Pancreas (tissue), 10 donors: ENCODE measurements around the gene ANAPC10. TPM values are rescaled to one million over a fixed set of nuclear protein-coding genes. Genes with fewer than 3 reads are reported as not detected.

Source experiments
- ATAC-seq, 4 donors: fragments of 200-7000 bp; cut with Tn5 transposase; one replicate each; pipeline versions ENCODE4 v1.8.0 to v1.9.1; 2020; ENCODE audit warnings: mild to moderate bottlenecking in 4 of 4, moderate library complexity in 4 of 4
- DNase-seq, 6 donors: peaks; one replicate each; pipeline ENCODE4 v3.0.0-alpha.2; 2020
- FAIRE-seq: peaks from 2 replicates; lab custom pipeline; 2012; peaks lifted over from hg19 to GRCh38; lab: Jason Lieb, UNC
- H3K27ac ChIP-seq, 4 donors: fragments of 200-600 bp; sonication (generic); 1 replicate in 3 of 4; 2 replicates in 1 of 4; pipeline versions ENCODE4 v1.5.0 to v1.8.0; 2020
- H3K27me3 ChIP-seq, 4 donors: fragments of 200-600 bp; one replicate each; pipeline ENCODE4 v1.8.0; 2021
- H3K36me3 ChIP-seq, 3 donors: fragments of 200-600 bp; sonication (generic) in 1 of 3; one replicate each; pipeline versions ENCODE4 v1.5.0 to v1.8.0; 2020 to 2021
- H3K4me1 ChIP-seq, 3 donors: fragments of 200-600 bp; one replicate each; pipeline ENCODE4 v1.8.0; 2021
- H3K4me3 ChIP-seq, 4 donors: fragments of 200-600 bp; sonication (generic) in 2 of 4; one replicate each; pipeline versions ENCODE4 v1.5.0 to v1.8.0; 2020 to 2021
- H3K9me3 ChIP-seq, 4 donors: fragments of 200-600 bp; one replicate each; pipeline ENCODE4 v1.8.0; 2021
- CTCF ChIP-seq, 4 donors: fragments of 200-600 bp; sonication (generic) in 3 of 4; IDR thresholded peaks; one replicate each; pipeline versions ENCODE4 v1.5.0 to v1.8.0; 2021; ENCODE audit warnings: antibody characterized with exemption in 4 of 4
- WGBS, 2 donors: extraction: QIAGEN DNeasy Blood & Tissue Kit; methylation state at CpG; one replicate each; pipeline ENCODE4 v1.1.7; 2013; 5-methylcytosine and 5-hydroxymethylcytosine counted together
- intact Hi-C, 3 donors: fragments of 100-400 bp; cut with DNase I; formaldehyde crosslinking; loops; one replicate each; pipeline versions ENCODE4 v1.11.1 to v1.14.2; 2022
- polyA plus RNA-seq, 2 donors: library from polyadenylated mRNA; stranded (reverse); fragments of 200-250 nt; gene quantifications; one replicate each; pipeline ENCODE4 v1.2.3, GENCODE V29; 2013
- total RNA-seq, 6 donors: library from RNA; stranded (reverse); fragmentation: NEBNext Ultra II Directional in 4 of 6; extraction: Animal tissue kit (Norgen Biotek cat#: 25700) in 4 of 6; gene quantifications; one replicate each; pipeline versions ENCODE4 v1.2.1 to v1.2.4, GENCODE V29; 2021 to 2023
- donor health status: healthy with polysubstance abuse.
- donor health status: DM: no; HTN: no; CAD: no; lungs with moderate emphysema.
- donor health status: DM: no; HTN: no; CAD: no.
- donor health status: control.
- donor health status: control.
- donor health status: Bipolar disorder and iron deficiency.
- donor health status: DM: yes; HTN: yes; CAD: no.
- donor health status: DM: no; HTN: no; CAD: no.
- donor health status: DM: no; HTN: no; CAD: no.
- donor health status: DM: yes; HTN: yes; CAD: no.

The ANAPC10 gene
- total and polyA plus RNA-seq, 8 donors: 5.3 to 11.1 (median 8.3) TPM

- no peak overlapping the region for H3K27ac ChIP-seq
- H3K4me3 ChIP-seq: no peak overlapping the region
- H3K4me1 ChIP-seq: peaks cover 0 to 11% (median 8%) of the 10 kb centered on the region in 3 donors
- no peak for TF ChIP-seq CTCF (IDR thresholded peaks at IDR 0.05)
- no peak for DNase-seq
- 95 to 99% methylated on average over 2 of the region's 2 CpGs for WGBS, 2 donors
- ATAC-seq: no peak
- intact Hi-C loops: no loop called here
- FAIRE-seq: no peak
- H3K27me3 ChIP-seq: no peaks in the 10 kb centered on the region
- no peaks in the 10 kb centered on the region for H3K9me3 ChIP-seq
- H3K36me3 ChIP-seq: no peaks in the 10 kb centered on the region
Measured at GRCh38 chr4:145093638-145094037, 4.4 kb downstream of the ANAPC10 start.

GRCh38 chr4:145090380-145090779 is 7.6 kb downstream of the ANAPC10 start:
- TF ChIP-seq CTCF (IDR thresholded peaks at IDR 0.05): no peak
- FAIRE-seq (peak; percentile 9), ATAC-seq (no peak), DNase-seq (no peak)
- no peak overlapping the region for H3K4me3 ChIP-seq
- intact Hi-C loops: no loop called here
- 88 to 96% methylated on average over 1 of the region's 1 CpG for WGBS, 2 donors
- no peak overlapping the region for H3K27ac ChIP-seq
- no peaks in the 10 kb centered on the region for H3K36me3 ChIP-seq
- no peaks in the 10 kb centered on the region for H3K27me3 ChIP-seq
- no peaks in the 10 kb centered on the region for H3K4me1 ChIP-seq
- H3K9me3 ChIP-seq: no peaks in the 10 kb centered on the region

GRCh38 chr4:145083891-145084605 is 13.9 kb downstream of the ANAPC10 start:
- H3K36me3 ChIP-seq: peaks cover 0 to 5% (median 0%) of the 10 kb centered on the region in 3 donors

GRCh38 chr4:145081756-145082155 is 16.2 kb downstream of the ANAPC10 start:
- H3K9me3 ChIP-seq: no peaks in the 10 kb centered on the region
- FAIRE-seq: no peak

More at GRCh38 chr4:145083891-145084605, 13.9 kb downstream of the ANAPC10 start:
- H3K4me3 ChIP-seq: no peak overlapping the region
- H3K4me1 ChIP-seq: no peaks in the 10 kb centered on the region
- intact Hi-C loops: no loop called here
- ATAC-seq (no peak), DNase-seq (no peak), FAIRE-seq (no peak)
- 95 to 98% methylated on average over 1 of the region's 1 CpG for WGBS, 2 donors
- H3K27me3 ChIP-seq: no peaks in the 10 kb centered on the region
- no peak for TF ChIP-seq CTCF (IDR thresholded peaks at IDR 0.05)
- no peaks in the 10 kb centered on the region for H3K9me3 ChIP-seq
- H3K27ac ChIP-seq: no peak overlapping the region

More at GRCh38 chr4:145081756-145082155, 16.2 kb downstream of the ANAPC10 start:
- intact Hi-C loops: no loop called here
- no peak for DNase-seq
- H3K4me3 ChIP-seq: no peak overlapping the region
- H3K4me1 ChIP-seq: no peaks in the 10 kb centered on the region
- peaks cover 0 to 5% (median 0%) of the 10 kb centered on the region in 3 donors for H3K36me3 ChIP-seq
- no peak for TF ChIP-seq CTCF (IDR thresholded peaks at IDR 0.05)
- no peak overlapping the region for H3K27ac ChIP-seq
- H3K27me3 ChIP-seq: no peaks in the 10 kb centered on the region
- ATAC-seq: no peak
- WGBS, 2 donors: 96 to 98% methylated on average over 1 of the region's 1 CpG
